BLaER1 (cell line): ENCODE measurements around the gene ATXN7L1.

Experiments
- H3K27ac ChIP-seq: shearing (Covaris generic); formaldehyde crosslinking; 2 replicates; pipeline ENCODE4 v1.8.1; 2022
- H3K27me3 ChIP-seq: shearing (Covaris generic); formaldehyde crosslinking; 2 replicates; pipeline ENCODE4 v1.8.1; 2022
- H3K36me3 ChIP-seq: shearing (Covaris generic); formaldehyde crosslinking; 2 replicates; pipeline ENCODE4 v1.8.1; 2022
- H3K4me1 ChIP-seq: shearing (Covaris generic); formaldehyde crosslinking; 2 replicates; pipeline ENCODE4 v1.8.1; 2022
- H3K4me2 ChIP-seq: shearing (Covaris generic); formaldehyde crosslinking; 2 replicates; pipeline ENCODE4 v1.8.1; 2022
- H3K4me3 ChIP-seq: shearing (Covaris generic); formaldehyde crosslinking; 2 replicates; pipeline ENCODE4 v1.8.1; 2022
- H3K9ac ChIP-seq: shearing (Covaris generic); formaldehyde crosslinking; 2 replicates; pipeline ENCODE4 v1.8.1; 2022
- H3K9me3 ChIP-seq: shearing (Covaris generic); formaldehyde crosslinking; 2 replicates; pipeline ENCODE4 v1.8.1; 2022
- H4K20me1 ChIP-seq: shearing (Covaris generic); formaldehyde crosslinking; 2 replicates; pipeline ENCODE4 v1.8.1; 2022
- Cebpa-rat ChIP-seq: shearing (Covaris generic); IDR thresholded peaks from 2 replicates; pipeline ENCODE4 v1.8.1; 2022

The ATXN7L1 gene

DNA sequence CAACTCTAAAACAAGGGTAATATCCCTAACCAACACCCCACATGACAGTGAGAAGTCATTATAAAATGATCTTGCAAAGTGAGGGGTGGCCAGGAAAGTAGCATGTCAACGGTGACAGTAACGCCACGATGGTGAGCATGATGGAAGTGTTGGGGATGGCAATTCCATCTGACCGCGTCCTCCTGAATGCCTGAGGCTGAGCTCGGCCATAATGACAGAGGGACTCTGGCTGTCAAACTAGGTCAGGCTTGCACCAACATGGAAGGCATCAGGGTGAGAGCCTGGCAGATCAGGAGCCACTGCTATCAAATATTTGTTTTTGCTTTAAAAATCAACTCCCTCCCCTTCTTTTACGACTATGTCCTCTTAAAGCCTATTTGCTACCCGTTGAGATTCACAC lies 239.4 kb downstream of the ATXN7L1 start:
- peaks cover 82% of the 10 kb centered on the region for H3K36me3 ChIP-seq
- H3K27me3 ChIP-seq, result no peaks in the 10 kb centered on the region
- H3K4me2 ChIP-seq, result no peak overlapping the region
- H3K4me1 ChIP-seq, result no peaks in the 10 kb centered on the region
- H3K9ac ChIP-seq, result no peak overlapping the region
- H4K20me1 ChIP-seq, result 0 out of 2 replicates have a peak, but pooled peaks cover 8% of the 10 kb centered on the region
- no peak overlapping the region for H3K27ac ChIP-seq
- no peaks in the 10 kb centered on the region for H3K9me3 ChIP-seq
- no peak overlapping the region for H3K4me3 ChIP-seq
- no peak for TF ChIP-seq Cebpa-rat

DNA sequence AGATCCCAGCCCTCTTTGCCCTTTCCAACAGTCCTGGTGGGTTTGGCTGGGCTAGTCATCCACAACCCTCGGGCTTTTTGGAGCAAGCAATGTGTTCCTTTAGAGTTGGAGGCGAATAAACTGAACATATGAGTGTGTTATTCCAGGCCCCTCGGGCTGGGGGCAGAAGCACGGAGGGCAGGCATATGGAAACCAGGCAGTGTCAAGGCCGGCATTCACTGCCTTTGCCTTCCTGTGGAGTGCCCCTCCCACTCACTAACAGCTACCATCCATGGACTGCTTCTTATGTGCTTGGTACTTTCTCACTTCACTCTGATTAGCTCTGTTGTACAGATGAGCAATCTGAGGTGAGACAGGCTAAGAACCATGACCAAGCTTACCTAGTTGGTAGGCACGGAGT lies 241.2 kb downstream of the ATXN7L1 start:
- TF ChIP-seq Cebpa-rat, result no peak
- H3K27ac ChIP-seq, result no peak overlapping the region
- no peak overlapping the region for H3K4me2 ChIP-seq
- no peak overlapping the region for H3K9ac ChIP-seq
- peaks cover 81% of the 10 kb centered on the region for H3K36me3 ChIP-seq
- H3K4me1 ChIP-seq, result no peaks in the 10 kb centered on the region
- H3K4me3 ChIP-seq, result no peak overlapping the region
- H4K20me1 ChIP-seq, result 0 out of 2 replicates have a peak, but pooled peaks cover 6% of the 10 kb centered on the region
- no peaks in the 10 kb centered on the region for H3K27me3 ChIP-seq
- H3K9me3 ChIP-seq, result no peaks in the 10 kb centered on the region

- H3K9me3 ChIP-seq, result peaks cover 13% of the 10 kb centered on the region
- H3K4me3 ChIP-seq, result no peak overlapping the region
- TF ChIP-seq Cebpa-rat, result no peak
- H3K27ac ChIP-seq, result no peak overlapping the region
- H3K4me1 ChIP-seq, result no peaks in the 10 kb centered on the region
- H3K36me3 ChIP-seq, result peaks cover 45% of the 10 kb centered on the region
- no peaks in the 10 kb centered on the region for H4K20me1 ChIP-seq
- H3K27me3 ChIP-seq, result no peaks in the 10 kb centered on the region
- no peak overlapping the region for H3K9ac ChIP-seq
- H3K4me2 ChIP-seq, result no peak overlapping the region
Measured at GRCh38 chr7:105625986-105626385, 250.4 kb downstream of the ATXN7L1 start.

- no peaks in the 10 kb centered on the region for H3K27me3 ChIP-seq
- H3K4me1 ChIP-seq, result no peaks in the 10 kb centered on the region
- peaks cover 47% of the 10 kb centered on the region for H3K36me3 ChIP-seq
- H3K4me3 ChIP-seq, result no peak overlapping the region
- no peak for TF ChIP-seq Cebpa-rat
- H3K9me3 ChIP-seq, result peaks cover 13% of the 10 kb centered on the region
- no peak overlapping the region for H3K9ac ChIP-seq
- no peaks in the 10 kb centered on the region for H4K20me1 ChIP-seq
- H3K4me2 ChIP-seq, result no peak overlapping the region
- H3K27ac ChIP-seq, result no peak overlapping the region
Measured at GRCh38 chr7:105623906-105624305, 252.5 kb downstream of the ATXN7L1 start.

DNA sequence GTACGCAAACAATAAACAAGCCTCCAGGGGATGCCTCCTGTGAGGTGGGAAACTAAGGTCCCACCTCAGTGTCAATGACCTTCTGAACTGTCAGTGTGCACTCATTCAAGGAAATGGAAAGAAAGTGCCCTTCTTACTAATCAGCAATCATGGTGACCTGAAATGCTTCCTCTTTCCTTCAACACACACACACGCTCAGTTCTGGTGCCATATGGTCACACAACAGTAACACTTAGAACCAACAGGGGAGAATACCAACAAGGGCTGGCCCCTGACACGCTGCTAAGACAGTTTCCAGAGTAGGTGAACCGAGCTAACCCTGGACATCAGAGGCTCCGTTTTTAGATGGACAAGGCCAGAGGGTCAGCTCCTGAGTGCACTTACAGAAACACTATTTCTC lies 253.0 kb downstream of the ATXN7L1 start:
- H3K9me3 ChIP-seq, result peaks cover 13% of the 10 kb centered on the region
- H3K4me1 ChIP-seq, result no peaks in the 10 kb centered on the region
- H3K4me2 ChIP-seq, result no peak overlapping the region
- no peaks in the 10 kb centered on the region for H4K20me1 ChIP-seq
- H3K4me3 ChIP-seq, result no peak overlapping the region
- no peaks in the 10 kb centered on the region for H3K27me3 ChIP-seq
- H3K9ac ChIP-seq, result no peak overlapping the region
- H3K36me3 ChIP-seq, result peaks cover 50% of the 10 kb centered on the region
- H3K27ac ChIP-seq, result no peak overlapping the region
- no peak for TF ChIP-seq Cebpa-rat

- no peaks in the 10 kb centered on the region for H3K27me3 ChIP-seq
- peaks cover 13% of the 10 kb centered on the region for H3K9me3 ChIP-seq
- no peak overlapping the region for H3K4me2 ChIP-seq
- H3K4me3 ChIP-seq, result no peak overlapping the region
- H4K20me1 ChIP-seq, result no peaks in the 10 kb centered on the region
- H3K4me1 ChIP-seq, result no peaks in the 10 kb centered on the region
- no peak overlapping the region for H3K27ac ChIP-seq
- no peak overlapping the region for H3K9ac ChIP-seq
- no peak for TF ChIP-seq Cebpa-rat
- H3K36me3 ChIP-seq, result peaks cover 62% of the 10 kb centered on the region
Measured at GRCh38 chr7:105622106-105622731, 254.2 kb downstream of the ATXN7L1 start.

GRCh38 chr7:105621617-105622016 lies 254.8 kb downstream of the ATXN7L1 start:
- Histone ChIP-seq H3K27me3 (no peaks in the 10 kb centered on the region), H4K20me1 (no peaks in the 10 kb centered on the region), H3K4me2 (no peak overlapping the region), H3K4me3 (no peak overlapping the region), H3K36me3 (peaks cover 62% of the 10 kb centered on the region), H3K9me3 (peaks cover 11% of the 10 kb centered on the region), H3K27ac (no peak overlapping the region), H3K4me1 (no peaks in the 10 kb centered on the region), H3K9ac (no peak overlapping the region)
- no peak for TF ChIP-seq Cebpa-rat

- H3K27me3 ChIP-seq, result no peaks in the 10 kb centered on the region
Measured at GRCh38 chr7:105621176-105621575, 255.2 kb downstream of the ATXN7L1 start.

GRCh38 chr7:105619590-105619989 lies 256.8 kb downstream of the ATXN7L1 start:
- Histone ChIP-seq H3K27ac (no peak overlapping the region), H3K4me1 (no peaks in the 10 kb centered on the region), H3K27me3 (no peaks in the 10 kb centered on the region), H4K20me1 (no peaks in the 10 kb centered on the region), H3K36me3 (peaks cover 66% of the 10 kb centered on the region; the same call in 1 of the 2 replicates), H3K9me3 (no peaks in the 10 kb centered on the region), H3K4me2 (no peak overlapping the region), H3K9ac (no peak overlapping the region), H3K4me3 (no peak overlapping the region)
- TF ChIP-seq Cebpa-rat, result no peak

More at GRCh38 chr7:105621176-105621575, 255.2 kb downstream of the ATXN7L1 start:
- H4K20me1 ChIP-seq, result no peaks in the 10 kb centered on the region
- H3K9ac ChIP-seq, result no peak overlapping the region
- peaks cover 7% of the 10 kb centered on the region for H3K9me3 ChIP-seq
- H3K4me1 ChIP-seq, result no peaks in the 10 kb centered on the region
- H3K36me3 ChIP-seq, result peaks cover 57% of the 10 kb centered on the region
- no peak for TF ChIP-seq Cebpa-rat
- no peak overlapping the region for H3K27ac ChIP-seq
- no peak overlapping the region for H3K4me2 ChIP-seq
- H3K4me3 ChIP-seq, result no peak overlapping the region

- TF ChIP-seq Cebpa-rat, result no peak
- no peak overlapping the region for H3K9ac ChIP-seq
- H3K36me3 ChIP-seq, result peaks cover 70% of the 10 kb centered on the region
- no peak overlapping the region for H3K27ac ChIP-seq
- no peaks in the 10 kb centered on the region for H3K27me3 ChIP-seq
- no peak overlapping the region for H3K4me2 ChIP-seq
- H3K4me1 ChIP-seq, result no peaks in the 10 kb centered on the region
- no peak overlapping the region for H3K4me3 ChIP-seq
- no peaks in the 10 kb centered on the region for H3K9me3 ChIP-seq
- no peaks in the 10 kb centered on the region for H4K20me1 ChIP-seq
Measured at GRCh38 chr7:105618016-105618296, 258.4 kb downstream of the ATXN7L1 start.
